Fibroblast of villous mesenchyme (primary cell): ENCODE results near the gene HOXA10. TPM values are rescaled to one million over a fixed set of nuclear protein-coding genes. Genes with fewer than 3 reads are reported as not detected.

ENCODE experiments used
- DNase-seq: peaks from one replicate; pipeline ENCODE4 v3.0.0-alpha.2; 2010; ENCODE audit warnings: low read depth
- H3K4me3 ChIP-seq: 2 replicates; pipeline ENCODE4 v1.5.1; 2011; ENCODE audit warnings: low read depth, mild to moderate bottlenecking, low read length
- total RNA-seq: library from RNA; depleted of rRNA; stranded (reverse); fragments of >200 nt; gene quantifications from 2 replicates; pipeline ENCODE4 v1.2.3, GENCODE V29; 2012
- TF ChIP-seq, protein P1 (sequence below): IDR thresholded peaks from 2 replicates; pipeline ENCODE4 v1.5.1; 2012; ENCODE audit warnings: low read depth, mild to moderate bottlenecking, low read length; ENCODE audit not compliant: insufficient read depth

Gene HOXA10
- total RNA-seq, 1 donor: 47.1 TPM

DNA sequence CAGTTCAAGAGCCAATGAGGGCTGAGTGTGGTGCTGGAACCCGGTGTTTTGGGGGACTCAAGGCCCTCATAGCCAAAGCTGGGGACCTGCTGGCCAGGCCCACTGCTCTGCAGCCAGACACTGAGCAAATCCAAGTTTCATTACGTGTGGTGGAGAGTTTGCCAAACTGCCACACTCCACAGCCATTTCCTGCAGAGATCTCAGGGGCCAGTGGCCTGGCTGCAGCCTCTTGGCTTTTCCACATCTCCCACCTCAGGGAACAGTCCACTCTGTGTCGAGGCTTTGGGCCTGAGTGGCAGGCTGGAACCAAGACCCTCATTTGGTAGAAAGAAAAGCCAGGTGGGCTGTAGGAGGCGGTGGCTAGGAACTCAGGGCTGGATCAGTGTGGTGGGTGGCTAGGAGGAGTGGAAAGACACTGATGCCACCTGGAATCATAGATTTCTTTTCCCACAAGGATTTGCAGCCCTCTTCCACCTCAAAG lies 7.7 kb upstream of the HOXA10 start:
- peak; percentile 51 for DNase-seq
- TF ChIP-seq, protein P1, sequence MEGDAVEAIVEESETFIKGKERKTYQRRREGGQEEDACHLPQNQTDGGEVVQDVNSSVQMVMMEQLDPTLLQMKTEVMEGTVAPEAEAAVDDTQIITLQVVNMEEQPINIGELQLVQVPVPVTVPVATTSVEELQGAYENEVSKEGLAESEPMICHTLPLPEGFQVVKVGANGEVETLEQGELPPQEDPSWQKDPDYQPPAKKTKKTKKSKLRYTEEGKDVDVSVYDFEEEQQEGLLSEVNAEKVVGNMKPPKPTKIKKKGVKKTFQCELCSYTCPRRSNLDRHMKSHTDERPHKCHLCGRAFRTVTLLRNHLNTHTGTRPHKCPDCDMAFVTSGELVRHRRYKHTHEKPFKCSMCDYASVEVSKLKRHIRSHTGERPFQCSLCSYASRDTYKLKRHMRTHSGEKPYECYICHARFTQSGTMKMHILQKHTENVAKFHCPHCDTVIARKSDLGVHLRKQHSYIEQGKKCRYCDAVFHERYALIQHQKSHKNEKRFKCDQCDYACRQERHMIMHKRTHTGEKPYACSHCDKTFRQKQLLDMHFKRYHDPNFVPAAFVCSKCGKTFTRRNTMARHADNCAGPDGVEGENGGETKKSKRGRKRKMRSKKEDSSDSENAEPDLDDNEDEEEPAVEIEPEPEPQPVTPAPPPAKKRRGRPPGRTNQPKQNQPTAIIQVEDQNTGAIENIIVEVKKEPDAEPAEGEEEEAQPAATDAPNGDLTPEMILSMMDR: no peak

DNA sequence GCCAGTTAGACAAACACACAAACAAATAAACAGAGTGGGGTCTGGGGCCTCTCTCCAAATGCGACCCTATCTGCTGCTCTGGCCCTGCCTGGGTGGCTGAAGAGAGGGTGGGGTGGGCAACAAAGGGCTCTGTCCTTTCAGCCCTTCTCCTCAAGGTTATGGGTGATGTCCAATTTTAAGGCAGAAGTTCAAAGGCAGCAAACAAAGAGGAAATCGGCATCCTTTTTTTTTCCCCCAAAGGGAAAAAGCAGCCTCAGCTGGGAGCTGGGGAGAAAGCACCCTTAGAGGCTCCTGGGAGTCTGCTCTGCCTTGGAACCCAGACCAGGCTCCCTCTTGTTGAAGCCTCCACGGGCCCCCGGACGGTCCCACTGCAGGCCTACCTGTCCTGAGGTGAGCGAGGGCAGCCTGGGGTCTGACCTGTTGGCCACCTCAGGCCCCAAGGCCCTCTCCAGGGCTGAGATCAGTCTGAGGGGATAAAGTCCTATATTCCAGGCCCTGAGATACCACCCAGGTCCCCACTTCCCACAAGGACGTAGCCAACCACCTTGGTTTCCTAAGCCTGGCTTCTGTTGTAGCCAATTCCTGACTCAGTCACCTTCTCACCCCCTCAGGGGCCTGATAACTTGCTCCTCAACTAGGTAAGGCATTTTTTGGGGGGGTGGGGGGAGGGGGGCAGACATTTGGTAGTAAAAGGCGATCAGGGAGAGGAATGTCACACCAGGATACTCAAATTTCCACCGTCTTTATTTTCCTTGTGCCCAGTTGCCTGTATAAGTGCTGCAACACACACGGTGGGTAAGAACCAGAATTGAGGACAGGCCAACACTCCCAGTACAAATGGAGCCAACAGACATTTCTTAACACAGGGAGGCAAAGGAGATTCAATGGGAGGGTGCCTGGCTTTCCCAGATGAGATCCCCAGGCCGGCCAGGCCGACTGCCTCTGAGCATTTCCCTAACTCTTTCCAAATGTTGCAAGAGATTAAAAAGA lies 6.6 kb upstream of the HOXA10 start:
- TF ChIP-seq, protein P1: no peak
- peak overlapping the region; percentile 67 for H3K4me3 ChIP-seq
- peak; percentile 58 for DNase-seq

More for the DNA sequence above, 7.7 kb upstream of the HOXA10 start:
- H3K4me3 ChIP-seq: peak overlapping the region; percentile 67

DNA sequence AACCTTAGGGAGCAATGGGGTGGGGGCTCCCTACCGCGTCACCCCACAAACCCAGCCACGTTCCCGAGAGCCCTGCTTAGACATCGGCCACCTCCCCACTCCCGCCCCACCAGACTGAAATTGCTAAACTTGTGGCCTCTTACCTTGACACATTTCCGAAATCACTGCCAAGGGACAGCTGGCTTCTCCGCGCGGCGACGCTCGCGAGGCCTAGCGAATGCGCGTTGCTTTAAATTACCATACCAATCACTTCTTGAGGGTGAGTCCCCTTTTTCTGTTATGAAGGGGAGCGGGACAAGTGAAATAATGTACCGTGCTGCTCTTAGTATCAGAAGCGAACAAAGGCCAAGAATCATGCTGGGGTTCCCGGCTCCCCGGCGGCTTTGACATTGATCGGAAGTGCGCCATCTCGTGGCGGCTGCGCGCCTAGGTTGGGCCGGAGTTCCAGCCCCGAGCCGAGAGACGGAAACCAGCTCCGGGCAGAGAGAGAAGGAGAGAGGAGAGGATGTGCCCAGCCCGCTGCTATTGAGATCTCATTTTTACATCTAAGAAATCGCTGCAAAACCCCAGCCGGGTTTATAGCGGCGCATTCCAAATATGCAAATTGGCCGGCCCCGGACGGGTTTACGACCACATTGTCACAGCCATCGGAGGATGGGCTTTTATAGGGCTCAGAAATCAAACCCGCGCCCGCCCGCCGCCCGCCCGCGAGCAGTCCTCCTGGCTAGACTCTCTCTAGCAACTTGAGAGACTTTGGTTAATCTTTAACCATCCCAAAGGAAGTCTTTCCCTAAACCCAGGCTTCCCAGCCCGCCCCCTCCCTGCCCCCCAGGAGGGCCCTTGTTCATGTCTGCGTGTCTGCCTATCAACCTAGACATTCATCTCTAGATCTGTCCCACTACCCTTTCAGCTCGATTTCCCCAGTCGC lies 5.6 kb upstream of the HOXA10 start:
- DNase-seq: peak; percentile 93
- H3K4me3 ChIP-seq: peak overlapping the region; percentile 67
- TF ChIP-seq, protein P1: peak; percentile 90

DNA sequence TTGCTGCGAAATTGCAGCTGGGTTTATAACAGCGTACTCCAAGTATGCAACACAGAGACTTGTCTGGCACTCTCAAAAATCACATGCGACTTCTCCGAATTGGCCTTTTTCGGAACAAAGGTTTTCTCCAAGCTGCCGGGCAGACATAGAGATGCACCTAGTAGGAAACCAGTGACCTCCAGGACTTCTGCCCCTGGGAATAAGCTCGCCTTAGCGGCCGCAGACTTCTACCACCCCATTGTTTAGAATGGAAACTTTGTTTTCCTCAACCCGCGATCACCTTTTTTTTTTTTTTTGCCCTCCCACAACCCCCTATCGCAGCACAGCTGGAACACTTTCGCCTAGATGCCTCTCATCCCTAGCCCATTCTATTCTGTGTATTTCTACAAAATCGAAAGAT lies 4.9 kb upstream of the HOXA10 start:
- peak overlapping the region; percentile 67 for H3K4me3 ChIP-seq
- TF ChIP-seq, protein P1: no peak
- DNase-seq: peak; percentile 54

DNA sequence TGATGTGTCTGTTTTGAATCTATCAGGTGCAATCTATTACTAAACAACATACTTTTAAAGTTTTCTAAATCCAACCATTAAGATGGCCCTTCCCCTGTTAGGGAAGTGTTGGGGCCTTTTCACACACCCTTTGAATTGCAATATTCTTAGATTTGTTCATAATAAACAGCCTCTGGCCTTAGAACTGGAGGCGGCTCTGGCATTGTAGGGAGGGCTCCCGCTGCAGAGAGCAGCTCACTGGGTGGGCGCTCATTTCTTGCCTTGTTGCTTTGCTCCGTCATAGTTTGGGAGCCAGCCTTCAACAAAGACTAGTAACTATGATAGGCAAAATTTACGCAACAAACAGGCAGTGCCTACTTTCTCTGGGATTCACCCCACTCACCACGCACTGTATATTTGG lies 4.2 kb upstream of the HOXA10 start:
- H3K4me3 ChIP-seq: peak overlapping the region; percentile 67
- TF ChIP-seq, protein P1: no peak
- DNase-seq: peak; percentile 88

DNA sequence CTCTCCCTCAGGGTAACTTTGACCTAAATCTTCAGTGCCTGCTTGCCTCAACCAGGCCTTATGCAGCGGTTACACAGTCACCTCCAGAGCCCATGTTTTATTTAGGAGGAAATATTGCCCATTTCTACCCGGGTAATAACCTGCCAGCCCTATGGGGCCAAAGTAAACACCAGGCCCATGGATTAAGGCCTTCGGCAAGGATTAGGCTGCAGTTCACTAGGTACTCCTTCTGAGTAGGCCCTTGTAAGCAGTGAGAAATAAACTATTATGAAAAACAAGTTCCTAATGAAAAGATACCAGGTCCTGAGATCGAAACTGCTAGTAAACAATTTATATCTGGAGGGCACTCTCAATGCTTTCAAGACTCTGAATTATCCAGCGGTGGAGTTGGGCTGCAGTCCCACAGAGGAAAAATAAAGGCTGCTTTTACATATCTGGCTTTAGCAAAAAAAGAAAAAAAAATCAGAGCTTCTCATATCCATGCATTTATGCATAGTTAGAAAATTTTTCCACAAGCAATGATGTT lies 3.7 kb upstream of the HOXA10 start:
- DNase-seq: peak; percentile 65
- H3K4me3 ChIP-seq: peak overlapping the region; percentile 67

More for the DNA sequence above, 3.7 kb upstream of the HOXA10 start:
- TF ChIP-seq, protein P1: no peak
